GM12878 (cell line): ENCODE results near the gene KIAA1328. TPM values are rescaled to one million over a fixed set of nuclear protein-coding genes. Genes with fewer than 3 reads are reported as not detected.

Experiments used
- ATAC-seq: fragments of 200-7000 bp; cut with Tn5 transposase; 3 replicates; pipeline ENCODE4 v1.9.1; 2020; ENCODE audit warnings: mild to moderate bottlenecking, moderate library complexity
- BruUV-seq: library from RNA; stranded (reverse); fragments of 400-500 nt; replicated peaks from 2 replicates; lab custom pipeline; 2021; lab: Mats Ljungman, UMichigan
- CTCF ChIA-PET: fragments of 300-600 bp; sonication (Branson Sonifier 250); formaldehyde crosslinking; extraction: SDS; loops from one replicate; lab custom pipeline; 2021; ENCODE audit warnings: inconsistent platforms; lab: Yijun Ruan, JAX
- POLR2A ChIA-PET: fragments of 350-600 bp; formaldehyde crosslinking; extraction: SDS; loops from one replicate; lab custom pipeline; 2021; ENCODE audit warnings: inconsistent platforms; lab: Charles Lee
- RAD21 ChIA-PET: fragments of 300-600 bp; sonication (Branson Sonifier 250); formaldehyde crosslinking; loops from one replicate; lab custom pipeline; 2023; ENCODE audit warnings: antibody characterized with exemption; ENCODE audit not compliant: unreplicated experiment; lab: Charles Lee
- SMC1A ChIA-PET: fragments of 300-600 bp; sonication (Branson Sonifier 250); formaldehyde crosslinking; loops from one replicate; lab custom pipeline; 2023; ENCODE audit not compliant: unreplicated experiment, uncharacterized antibody; lab: Charles Lee
- DNase-seq: peaks from one replicate; pipeline ENCODE4 v3.0.0-alpha.2; 2011; ENCODE audit warnings: low read depth, low spot score
- FAIRE-seq: peaks from 3 replicates; lab custom pipeline; 2011; peaks lifted over from hg19 to GRCh38; lab: Jason Lieb, UNC
- H2AFZ ChIP-seq: 2 replicates; pipeline ENCODE4 v1.6.0; 2011; ENCODE audit warnings: low read depth, low read length, control low read depth; ENCODE audit not compliant: control insufficient read depth
- H3K27ac ChIP-seq: 2 replicates; pipeline ENCODE4 v1.5.1; 2011; ENCODE audit warnings: control low read depth; ENCODE audit not compliant: control insufficient read depth, insufficient read depth
- H3K27me3 ChIP-seq, 2 experiments: replicated peaks in 1 of 2; 2 replicates each; pipeline versions ENCODE4 v1.6.0 to v1.6.1; 2011; ENCODE audit warnings: low read length in 1 of 2; ENCODE audit not compliant: control insufficient read depth in 2 of 2, insufficient read depth in 2 of 2
- H3K36me3 ChIP-seq, 2 experiments: 2 replicates each; pipeline ENCODE4 v1.5.1; 2011; ENCODE audit warnings: low read length in 1 of 2; ENCODE audit not compliant: control insufficient read depth in 2 of 2, insufficient read depth in 2 of 2
- H3K4me1 ChIP-seq: 2 replicates; pipeline ENCODE4 v1.6.1; 2011; ENCODE audit warnings: mild to moderate bottlenecking, low read length, moderate library complexity, mixed read lengths; ENCODE audit not compliant: control insufficient read depth, insufficient read depth
- H3K4me2 ChIP-seq: 2 replicates; pipeline ENCODE4 v1.6.0; 2011; ENCODE audit warnings: control low read depth; ENCODE audit not compliant: control insufficient read depth, insufficient read depth
- H3K4me3 ChIP-seq: fragments of 200-600 bp; sonication (generic); 2 replicates; pipeline ENCODE4 v1.5.1; 2016
- H3K79me2 ChIP-seq: 2 replicates; pipeline ENCODE4 v1.6.0; 2011; ENCODE audit warnings: low read length; ENCODE audit not compliant: control insufficient read depth, insufficient read depth
- H3K9ac ChIP-seq: 2 replicates; pipeline ENCODE4 v1.8.0; 2011; ENCODE audit warnings: low read length, control low read depth, mixed read lengths; ENCODE audit not compliant: control insufficient read depth, insufficient read depth
- H3K9me3 ChIP-seq: replicated peaks from 3 replicates; pipeline ENCODE4 v1.5.1; 2011; ENCODE audit warnings: mild to moderate bottlenecking, low read length; ENCODE audit not compliant: control insufficient read depth, insufficient read depth
- H4K20me1 ChIP-seq: 2 replicates; pipeline ENCODE4 v1.6.0; 2011; ENCODE audit not compliant: control insufficient read depth, insufficient read depth
- BHLHE40 ChIP-seq, 2 experiments: fragments of 450-650 bp in 1 of 2; IDR thresholded peaks; 2 replicates each; pipeline ENCODE4 v1.6.1; 2011 to 2017; ENCODE audit warnings: low read depth in 2 of 2, borderline replicate concordance in 1 of 2, improper control_type of control experiment in 1 of 2, low read length in 1 of 2, mild to moderate bottlenecking in 1 of 2
- BMI1 ChIP-seq: fragments of 450-650 bp; IDR thresholded peaks from 2 replicates; pipeline ENCODE4 v1.6.1; 2016; ENCODE audit warnings: mild to moderate bottlenecking, moderate library complexity, borderline replicate concordance
- CEBPB ChIP-seq, 2 experiments: fragments of 150-350 bp in 1 of 2; IDR thresholded peaks; 2 replicates each; pipeline ENCODE4 v1.6.1; 2012 to 2014; ENCODE audit warnings: low read depth in 2 of 2, low read length in 2 of 2, borderline replicate concordance in 1 of 2, inconsistent platforms in 1 of 2
- CHD2 ChIP-seq: IDR thresholded peaks from 2 replicates; pipeline ENCODE4 v1.6.1; 2011; ENCODE audit warnings: low read depth, low read length, improper control_type of control experiment, borderline replicate concordance
- DPF2 ChIP-seq: fragments of 450-650 bp; IDR thresholded peaks from 2 replicates; pipeline ENCODE4 v1.6.1; 2017; ENCODE audit warnings: mild to moderate bottlenecking
- KAT2A ChIP-seq: conservative IDR thresholded peaks from 2 replicates; pipeline ENCODE4 v1.6.1; 2011; ENCODE audit warnings: low read depth, low read length; ENCODE audit not compliant: control insufficient read depth
- NR2C1 ChIP-seq: fragments of 450-650 bp; IDR thresholded peaks from 2 replicates; pipeline ENCODE4 v1.6.1; 2017; ENCODE audit warnings: antibody characterized with exemption, mild to moderate bottlenecking, moderate library complexity
- PAX8 ChIP-seq: fragments of 450-650 bp; IDR thresholded peaks from 2 replicates; pipeline ENCODE4 v1.6.1; 2017; ENCODE audit warnings: mild to moderate bottlenecking, moderate library complexity
- POLR2A ChIP-seq: IDR thresholded peaks from 2 replicates; pipeline ENCODE4 v1.6.1; 2011; ENCODE audit warnings: low read depth, mild to moderate bottlenecking, low read length
- SIN3A ChIP-seq: IDR thresholded peaks from 2 replicates; pipeline ENCODE4 v1.6.1; 2012; ENCODE audit warnings: low read depth, low read length, improper control_type of control experiment
- SP1 ChIP-seq: IDR thresholded peaks from one replicate; pipeline ENCODE4 v1.6.1; 2011; ENCODE audit warnings: low read depth, low read length
- TAF1 ChIP-seq: IDR thresholded peaks from 2 replicates; pipeline ENCODE4 v1.6.1; 2011; ENCODE audit warnings: mild to moderate bottlenecking, low read depth, low read length, borderline replicate concordance
- TCF12 ChIP-seq: IDR thresholded peaks from 2 replicates; pipeline ENCODE4 v1.6.1; 2011; ENCODE audit warnings: low read depth, mild to moderate bottlenecking, low read length
- ZNF207 ChIP-seq: fragments of 450-650 bp; IDR thresholded peaks from 2 replicates; pipeline ENCODE4 v1.6.1; 2014; ENCODE audit warnings: antibody characterized with exemption, mild to moderate bottlenecking, borderline replicate concordance
- in situ Hi-C: fragments of 300-500 bp; cut with MboI; formaldehyde crosslinking; loops from 9 replicates; pipeline ENCODE4 v1.14.3; 2018; ENCODE audit warnings: mixed read lengths
- intact Hi-C: fragments of 100-400 bp; cut with micrococcal nuclease; formaldehyde crosslinking; loops from one replicate; pipeline ENCODE4 v1.14.2; 2022; ENCODE audit not compliant: unreplicated experiment
- polyA plus RNA-seq, 11 experiments: library from polyadenylated mRNA; depleted of rRNA in 4 of 11; unstranded in 6 of 11; stranded (reverse) in 5 of 11; fragments of >200 nt; fragmentation: Nextera tagmentation in 4 of 11; fragmentation: Illumina TruSeq in 1 of 11; extraction: Ambion mirVana in 4 of 11; extraction: Trizol in 1 of 11; gene quantifications; 1 replicate in 1 of 11; 2 replicates in 10 of 11; pipeline versions ENCODE4 v1.2.1 to v1.2.3, GENCODE V29; 2011 to 2016; ENCODE audit warnings: inconsistent platforms in 2 of 11, missing spikeins in 2 of 11, low read depth in 1 of 11
- total RNA-seq, 4 experiments: library from RNA; depleted of rRNA in 3 of 4; stranded (reverse); fragments of >200 nt in 3 of 4; fragmentation: Illumina TruSeq in 1 of 4; extraction: Trizol in 1 of 4; gene quantifications; 2 replicates each; pipeline versions ENCODE4 v1.2.1 to v1.2.3, GENCODE V29; 2013 to 2021
- TF ChIP-seq, protein P1 (sequence below): fragments of 450-650 bp; IDR thresholded peaks from 2 replicates; pipeline ENCODE4 v1.6.1; 2014; ENCODE audit warnings: mild to moderate bottlenecking
- TF ChIP-seq, protein P2 (sequence below): fragments of 450-650 bp; IDR thresholded peaks from 2 replicates; pipeline ENCODE4 v1.6.1; 2017; ENCODE audit warnings: low read depth, mild to moderate bottlenecking, moderate library complexity
- TF ChIP-seq, protein P3 (sequence below): fragments of 450-650 bp; formaldehyde crosslinking; IDR thresholded peaks from 2 replicates; pipeline ENCODE4 v1.4.0; 2022; ENCODE audit warnings: mild to moderate bottlenecking, moderate library complexity
- TF ChIP-seq, protein P4 (sequence below): fragments of 450-650 bp; IDR thresholded peaks from 2 replicates; pipeline ENCODE4 v1.6.1; 2017; ENCODE audit warnings: antibody characterized with exemption, mild to moderate bottlenecking, moderate library complexity

The KIAA1328 gene
- total and polyA plus RNA-seq, 10 of the 15 experiments (the other 5 are each of a cell fraction or from before 2014, with no cell fraction given), result 3.1 to 7.1 (median 4.6) TPM

DNA sequence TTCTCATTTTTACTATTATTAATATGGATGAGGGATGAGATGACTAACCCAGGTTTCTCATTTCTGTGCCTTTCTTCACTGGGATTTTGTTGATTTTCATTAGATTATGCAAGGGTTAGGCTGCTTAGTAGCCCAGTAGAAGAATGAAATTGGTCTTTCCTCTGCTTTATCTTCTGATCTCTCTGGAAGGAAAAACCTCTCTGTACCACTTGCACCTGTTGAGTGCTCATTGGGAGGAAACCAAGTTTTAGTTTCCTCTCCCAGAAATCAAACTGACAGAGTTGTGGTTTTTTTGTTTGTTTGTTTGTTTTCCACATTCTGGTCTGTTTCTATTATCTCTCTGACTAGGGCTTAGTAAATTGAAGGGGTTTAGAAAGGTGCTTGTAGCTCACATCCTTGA lies 60.8 kb downstream of the KIAA1328 start:
- H4K20me1 ChIP-seq, result no peaks in the 10 kb centered on the region
- DNase-seq (no peak), FAIRE-seq (no peak), ATAC-seq (no peak)
- H3K27ac ChIP-seq, result no peak overlapping the region
- no peaks in the 10 kb centered on the region for H3K9me3 ChIP-seq
- RAD21 ChIA-PET, result no interaction called here
- SMC1A ChIA-PET, result no interaction called here
- POLR2A ChIA-PET, result no interaction called here
- H3K79me2 ChIP-seq, result no peaks in the 10 kb centered on the region
- no peak overlapping the region for H3K4me2 ChIP-seq
- intact Hi-C loops, result no loop called here
- no peak overlapping the region for H3K4me3 ChIP-seq
- H3K9ac ChIP-seq, result no peak overlapping the region
- no peaks in the 10 kb centered on the region for H3K4me1 ChIP-seq
- BruUV-seq, result no TSS peak
- CTCF ChIA-PET, result no interaction called here
- in situ Hi-C loops, result no loop called here
- no peak overlapping the region for H2AFZ ChIP-seq
- no peaks in the 10 kb centered on the region for H3K36me3 ChIP-seq
- no peaks in the 10 kb centered on the region for H3K27me3 ChIP-seq
- TF ChIP-seq, protein P1, sequence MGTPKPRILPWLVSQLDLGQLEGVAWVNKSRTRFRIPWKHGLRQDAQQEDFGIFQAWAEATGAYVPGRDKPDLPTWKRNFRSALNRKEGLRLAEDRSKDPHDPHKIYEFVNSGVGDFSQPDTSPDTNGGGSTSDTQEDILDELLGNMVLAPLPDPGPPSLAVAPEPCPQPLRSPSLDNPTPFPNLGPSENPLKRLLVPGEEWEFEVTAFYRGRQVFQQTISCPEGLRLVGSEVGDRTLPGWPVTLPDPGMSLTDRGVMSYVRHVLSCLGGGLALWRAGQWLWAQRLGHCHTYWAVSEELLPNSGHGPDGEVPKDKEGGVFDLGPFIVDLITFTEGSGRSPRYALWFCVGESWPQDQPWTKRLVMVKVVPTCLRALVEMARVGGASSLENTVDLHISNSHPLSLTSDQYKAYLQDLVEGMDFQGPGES, result no peak
- TF ChIP-seq KAT2A (no peak), POLR2A (no peak), NR2C1 (no peak), CEBPB (IDR thresholded peaks at IDR 0.05; ENCODE audit: borderline replicate concordance in 1 of 2, low read depth in 2 of 2, low read length in 2 of 2) (no peak), SP1 (no peak), ZNF207 (no peak), SIN3A (no peak), BHLHE40 (IDR thresholded peaks at IDR 0.05; ENCODE audit: borderline replicate concordance in 1 of 2, low read depth in 2 of 2, low read length in 1 of 2) (no peak), CHD2 (no peak), TAF1 (no peak), PAX8 (no peak), DPF2 (no peak), BMI1 (no peak), TCF12 (no peak)
- TF ChIP-seq, protein P2, sequence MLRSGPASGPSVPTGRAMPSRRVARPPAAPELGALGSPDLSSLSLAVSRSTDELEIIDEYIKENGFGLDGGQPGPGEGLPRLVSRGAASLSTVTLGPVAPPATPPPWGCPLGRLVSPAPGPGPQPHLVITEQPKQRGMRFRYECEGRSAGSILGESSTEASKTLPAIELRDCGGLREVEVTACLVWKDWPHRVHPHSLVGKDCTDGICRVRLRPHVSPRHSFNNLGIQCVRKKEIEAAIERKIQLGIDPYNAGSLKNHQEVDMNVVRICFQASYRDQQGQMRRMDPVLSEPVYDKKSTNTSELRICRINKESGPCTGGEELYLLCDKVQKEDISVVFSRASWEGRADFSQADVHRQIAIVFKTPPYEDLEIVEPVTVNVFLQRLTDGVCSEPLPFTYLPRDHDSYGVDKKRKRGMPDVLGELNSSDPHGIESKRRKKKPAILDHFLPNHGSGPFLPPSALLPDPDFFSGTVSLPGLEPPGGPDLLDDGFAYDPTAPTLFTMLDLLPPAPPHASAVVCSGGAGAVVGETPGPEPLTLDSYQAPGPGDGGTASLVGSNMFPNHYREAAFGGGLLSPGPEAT, result no peak
- TF ChIP-seq, protein P3, sequence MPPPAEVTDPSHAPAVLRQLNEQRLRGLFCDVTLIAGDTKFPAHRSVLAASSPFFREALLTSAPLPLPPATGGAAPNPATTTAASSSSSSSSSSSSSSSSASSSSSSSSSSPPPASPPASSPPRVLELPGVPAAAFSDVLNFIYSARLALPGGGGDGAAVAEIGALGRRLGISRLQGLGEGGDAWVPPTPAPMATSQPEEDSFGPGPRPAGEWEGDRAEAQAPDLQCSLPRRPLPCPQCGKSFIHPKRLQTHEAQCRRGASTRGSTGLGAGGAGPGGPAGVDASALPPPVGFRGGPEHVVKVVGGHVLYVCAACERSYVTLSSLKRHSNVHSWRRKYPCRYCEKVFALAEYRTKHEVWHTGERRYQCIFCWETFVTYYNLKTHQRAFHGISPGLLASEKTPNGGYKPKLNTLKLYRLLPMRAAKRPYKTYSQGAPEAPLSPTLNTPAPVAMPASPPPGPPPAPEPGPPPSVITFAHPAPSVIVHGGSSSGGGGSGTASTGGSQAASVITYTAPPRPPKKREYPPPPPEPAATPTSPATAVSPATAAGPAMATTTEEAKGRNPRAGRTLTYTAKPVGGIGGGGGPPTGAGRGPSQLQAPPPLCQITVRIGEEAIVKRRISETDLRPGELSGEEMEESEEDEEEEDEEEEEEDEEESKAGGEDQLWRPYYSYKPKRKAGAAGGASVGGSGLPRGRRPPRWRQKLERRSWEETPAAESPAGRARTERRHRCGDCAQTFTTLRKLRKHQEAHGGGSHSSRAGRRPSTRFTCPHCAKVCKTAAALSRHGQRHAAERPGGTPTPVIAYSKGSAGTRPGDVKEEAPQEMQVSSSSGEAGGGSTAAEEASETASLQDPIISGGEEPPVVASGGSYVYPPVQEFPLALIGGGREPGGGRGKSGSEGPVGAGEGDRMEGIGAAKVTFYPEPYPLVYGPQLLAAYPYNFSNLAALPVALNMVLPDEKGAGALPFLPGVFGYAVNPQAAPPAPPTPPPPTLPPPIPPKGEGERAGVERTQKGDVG (CRISPR knock-in tag), result no peak
- TF ChIP-seq, protein P4, sequence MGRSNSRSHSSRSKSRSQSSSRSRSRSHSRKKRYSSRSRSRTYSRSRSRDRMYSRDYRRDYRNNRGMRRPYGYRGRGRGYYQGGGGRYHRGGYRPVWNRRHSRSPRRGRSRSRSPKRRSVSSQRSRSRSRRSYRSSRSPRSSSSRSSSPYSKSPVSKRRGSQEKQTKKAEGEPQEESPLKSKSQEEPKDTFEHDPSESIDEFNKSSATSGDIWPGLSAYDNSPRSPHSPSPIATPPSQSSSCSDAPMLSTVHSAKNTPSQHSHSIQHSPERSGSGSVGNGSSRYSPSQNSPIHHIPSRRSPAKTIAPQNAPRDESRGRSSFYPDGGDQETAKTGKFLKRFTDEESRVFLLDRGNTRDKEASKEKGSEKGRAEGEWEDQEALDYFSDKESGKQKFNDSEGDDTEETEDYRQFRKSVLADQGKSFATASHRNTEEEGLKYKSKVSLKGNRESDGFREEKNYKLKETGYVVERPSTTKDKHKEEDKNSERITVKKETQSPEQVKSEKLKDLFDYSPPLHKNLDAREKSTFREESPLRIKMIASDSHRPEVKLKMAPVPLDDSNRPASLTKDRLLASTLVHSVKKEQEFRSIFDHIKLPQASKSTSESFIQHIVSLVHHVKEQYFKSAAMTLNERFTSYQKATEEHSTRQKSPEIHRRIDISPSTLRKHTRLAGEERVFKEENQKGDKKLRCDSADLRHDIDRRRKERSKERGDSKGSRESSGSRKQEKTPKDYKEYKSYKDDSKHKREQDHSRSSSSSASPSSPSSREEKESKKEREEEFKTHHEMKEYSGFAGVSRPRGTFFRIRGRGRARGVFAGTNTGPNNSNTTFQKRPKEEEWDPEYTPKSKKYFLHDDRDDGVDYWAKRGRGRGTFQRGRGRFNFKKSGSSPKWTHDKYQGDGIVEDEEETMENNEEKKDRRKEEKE, result no peak
